WERI-Rb-1 (cell line): ENCODE data around the gene CPNE5.

Source experiments
- DNase-seq: peaks from one replicate; pipeline ENCODE4 v3.0.0-alpha.2; 2020
- H3K27ac ChIP-seq: fragments of 250-450 bp; sonication (Bioruptor Pico); 2 replicates; pipeline ENCODE4 v1.5.1; 2020; ENCODE audit warnings: mild to moderate bottlenecking, moderate library complexity
- H3K27me3 ChIP-seq: fragments of 250-450 bp; sonication (Bioruptor Pico); 2 replicates; pipeline ENCODE4 v1.5.1; 2021; ENCODE audit warnings: mild to moderate bottlenecking, low read depth, moderate library complexity; ENCODE audit not compliant: insufficient read depth, severe bottlenecking
- H3K36me3 ChIP-seq: fragments of 250-450 bp; sonication (Bioruptor Pico); 2 replicates; pipeline ENCODE4 v1.5.1; 2020; ENCODE audit warnings: mild to moderate bottlenecking, moderate library complexity
- H3K4me3 ChIP-seq: 2 replicates; pipeline ENCODE4 v1.5.1; 2011; ENCODE audit warnings: low read depth, mild to moderate bottlenecking, control low read depth, low read length
- H3K9me3 ChIP-seq: fragments of 250-450 bp; sonication (Bioruptor Pico); 2 replicates; pipeline ENCODE4 v1.5.1; 2021; ENCODE audit warnings: mild to moderate bottlenecking, moderate library complexity; ENCODE audit not compliant: severe bottlenecking
- TF ChIP-seq, protein P1 (sequence below): IDR thresholded peaks from 2 replicates; pipeline ENCODE4 v1.5.1; 2011; ENCODE audit warnings: low read depth, mild to moderate bottlenecking, control low read depth, inconsistent platforms, low read length

The CPNE5 gene

DNA sequence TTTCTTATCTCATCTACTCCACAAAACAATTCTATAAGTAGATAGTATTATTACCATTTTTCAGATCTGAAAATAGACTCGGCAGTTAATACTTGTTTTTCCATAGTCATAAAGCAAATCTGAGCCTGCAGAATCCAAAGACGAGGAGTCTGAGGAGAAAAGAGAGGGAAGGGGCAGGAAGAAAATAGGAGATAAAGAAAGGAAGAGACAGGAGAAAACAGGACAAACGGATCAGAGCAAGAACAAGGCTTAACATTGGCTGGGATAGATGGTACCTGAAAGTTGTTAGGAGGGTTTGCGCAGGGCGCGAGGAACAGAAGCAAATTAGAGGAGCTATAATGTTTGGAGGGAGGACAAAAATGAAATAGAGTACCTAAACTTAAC is 36.0 kb upstream of the CPNE5 start:
- TF ChIP-seq, protein P1, sequence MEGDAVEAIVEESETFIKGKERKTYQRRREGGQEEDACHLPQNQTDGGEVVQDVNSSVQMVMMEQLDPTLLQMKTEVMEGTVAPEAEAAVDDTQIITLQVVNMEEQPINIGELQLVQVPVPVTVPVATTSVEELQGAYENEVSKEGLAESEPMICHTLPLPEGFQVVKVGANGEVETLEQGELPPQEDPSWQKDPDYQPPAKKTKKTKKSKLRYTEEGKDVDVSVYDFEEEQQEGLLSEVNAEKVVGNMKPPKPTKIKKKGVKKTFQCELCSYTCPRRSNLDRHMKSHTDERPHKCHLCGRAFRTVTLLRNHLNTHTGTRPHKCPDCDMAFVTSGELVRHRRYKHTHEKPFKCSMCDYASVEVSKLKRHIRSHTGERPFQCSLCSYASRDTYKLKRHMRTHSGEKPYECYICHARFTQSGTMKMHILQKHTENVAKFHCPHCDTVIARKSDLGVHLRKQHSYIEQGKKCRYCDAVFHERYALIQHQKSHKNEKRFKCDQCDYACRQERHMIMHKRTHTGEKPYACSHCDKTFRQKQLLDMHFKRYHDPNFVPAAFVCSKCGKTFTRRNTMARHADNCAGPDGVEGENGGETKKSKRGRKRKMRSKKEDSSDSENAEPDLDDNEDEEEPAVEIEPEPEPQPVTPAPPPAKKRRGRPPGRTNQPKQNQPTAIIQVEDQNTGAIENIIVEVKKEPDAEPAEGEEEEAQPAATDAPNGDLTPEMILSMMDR, result no peak
- DNase-seq, result no peak
- Histone ChIP-seq H3K27me3 (no peaks in the 10 kb centered on the region), H3K27ac (peak overlapping the region; percentile 99), H3K9me3 (no peaks in the 10 kb centered on the region), H3K36me3 (peaks cover 27% of the 10 kb centered on the region), H3K4me3 (peak overlapping the region; percentile 94)

DNA sequence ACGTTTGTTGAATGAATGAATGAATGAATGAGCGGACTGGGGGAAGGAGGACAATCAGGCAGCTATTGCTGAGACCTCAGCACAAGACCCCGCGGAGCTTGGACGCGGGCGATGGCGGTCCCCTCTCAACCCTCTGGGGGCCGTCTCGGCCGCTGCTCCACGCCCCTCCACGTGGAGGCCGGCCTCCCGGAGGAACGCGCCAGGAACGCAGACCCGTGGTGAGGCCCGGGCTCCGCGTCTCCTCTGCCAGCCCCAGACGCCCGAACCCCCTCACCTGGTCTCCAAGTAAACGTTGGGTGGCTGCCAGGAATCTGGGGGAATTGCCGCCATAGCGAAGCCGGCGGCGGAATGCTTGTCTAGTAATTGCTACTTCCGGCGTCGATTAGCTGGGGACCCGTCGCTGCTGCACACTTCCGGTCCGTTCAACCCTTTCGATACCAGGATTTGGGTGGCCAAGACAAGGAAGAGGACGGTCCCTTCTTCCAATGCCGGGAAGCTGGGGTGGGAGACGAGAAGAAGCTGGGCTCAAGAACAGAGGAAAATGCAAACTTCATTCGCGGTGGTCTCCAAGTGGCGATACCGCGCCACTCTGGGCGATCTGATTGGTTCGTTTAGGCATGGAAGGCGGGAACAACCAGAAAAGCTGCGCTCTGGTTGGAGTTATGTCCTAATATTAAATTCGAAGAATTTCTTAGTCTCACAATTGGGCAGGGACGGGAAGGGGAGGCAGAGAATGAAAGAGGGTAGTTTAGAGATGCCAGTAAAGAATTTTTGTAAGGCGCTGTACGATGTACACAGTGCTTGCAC is 35.4 kb upstream of the CPNE5 start, which contains the start of gene PPIL1:
TSS of gene PPIL1 (minus strand) at position 361 of the 807 bp plus-strand sequence. CDS start at position 330, 31 bp downstream.
- H3K36me3 ChIP-seq, result peaks cover 33% of the 10 kb centered on the region
- peak within 1 kb of the TSS; percentile 99 for H3K27ac ChIP-seq
- TF ChIP-seq, protein P1, result peak; percentile 22
- H3K4me3 ChIP-seq, result peak within 1 kb of the TSS; percentile 94
- no peaks in the 10 kb centered on the region for H3K9me3 ChIP-seq
- H3K27me3 ChIP-seq, result no peaks in the 10 kb centered on the region
- DNase-seq, result peak; percentile 94

DNA sequence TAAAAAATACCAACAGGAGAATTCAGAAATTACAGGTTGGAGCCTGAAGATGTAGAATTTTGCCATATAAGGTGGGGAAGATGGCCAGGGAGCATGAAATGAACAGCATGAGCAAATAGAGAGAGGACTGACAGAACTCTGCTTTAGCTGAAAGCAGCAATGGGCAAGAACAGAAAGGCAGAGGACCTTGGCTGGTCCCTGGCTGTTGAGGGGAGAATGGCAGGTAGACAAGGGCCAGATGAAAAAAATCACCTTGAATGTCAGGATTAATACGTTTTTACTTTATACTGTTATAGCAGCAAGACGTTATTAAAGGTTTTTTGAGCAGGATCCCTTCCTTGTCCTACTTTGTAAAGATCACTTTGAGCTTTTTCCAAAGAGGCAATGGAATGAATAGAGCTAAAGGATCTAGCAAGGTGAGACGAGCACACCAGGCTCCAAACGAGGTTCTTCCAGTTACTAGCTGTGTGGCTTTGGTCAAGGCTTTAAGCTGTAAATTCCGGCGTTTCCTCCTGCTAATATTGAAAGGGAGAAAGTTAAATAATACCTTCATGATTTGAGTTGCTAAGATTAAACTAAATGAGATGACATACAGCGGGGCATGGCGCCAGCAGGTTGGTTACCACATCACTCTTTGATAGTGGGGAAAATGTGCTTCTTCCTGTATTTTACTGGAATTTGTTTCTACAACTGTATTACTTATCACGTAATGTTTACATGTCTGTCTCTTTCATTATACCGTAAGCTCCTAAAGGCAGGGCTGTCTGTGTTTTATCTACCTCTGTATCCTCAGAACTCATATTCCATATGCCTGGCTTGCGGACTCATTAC is 34.6 kb upstream of the CPNE5 start:
- TF ChIP-seq, protein P1, result peak; percentile 54
- Histone ChIP-seq H3K27me3 (no peaks in the 10 kb centered on the region), H3K36me3 (peaks cover 42% of the 10 kb centered on the region), H3K9me3 (no peaks in the 10 kb centered on the region), H3K27ac (peak overlapping the region; percentile 99), H3K4me3 (peak overlapping the region; percentile 94)
- DNase-seq, result peak; percentile 43

DNA sequence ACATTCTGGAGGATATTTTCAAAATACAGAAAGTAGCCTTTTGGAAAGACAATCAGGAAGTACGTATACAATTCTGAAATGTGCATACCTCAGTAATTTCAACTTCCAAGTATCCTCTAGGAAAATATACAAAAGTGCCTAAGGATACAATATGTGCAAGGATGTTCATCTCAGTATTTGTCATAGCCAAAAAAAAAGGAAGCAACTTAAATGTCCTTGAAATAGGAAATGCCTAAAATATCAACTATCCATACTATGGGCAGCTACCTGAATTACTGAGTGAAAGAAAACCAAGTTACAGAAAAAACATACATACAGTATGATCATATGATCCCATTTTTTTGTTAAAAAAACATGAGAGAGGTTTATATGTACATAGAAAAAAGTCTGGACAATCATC is 33.9 kb upstream of the CPNE5 start:
- no peak for DNase-seq
- peaks cover 48% of the 10 kb centered on the region for H3K36me3 ChIP-seq
- H3K9me3 ChIP-seq, result no peaks in the 10 kb centered on the region
- TF ChIP-seq, protein P1, result no peak
- no peak overlapping the region for H3K4me3 ChIP-seq
- no peak overlapping the region for H3K27ac ChIP-seq
- no peaks in the 10 kb centered on the region for H3K27me3 ChIP-seq

DNA sequence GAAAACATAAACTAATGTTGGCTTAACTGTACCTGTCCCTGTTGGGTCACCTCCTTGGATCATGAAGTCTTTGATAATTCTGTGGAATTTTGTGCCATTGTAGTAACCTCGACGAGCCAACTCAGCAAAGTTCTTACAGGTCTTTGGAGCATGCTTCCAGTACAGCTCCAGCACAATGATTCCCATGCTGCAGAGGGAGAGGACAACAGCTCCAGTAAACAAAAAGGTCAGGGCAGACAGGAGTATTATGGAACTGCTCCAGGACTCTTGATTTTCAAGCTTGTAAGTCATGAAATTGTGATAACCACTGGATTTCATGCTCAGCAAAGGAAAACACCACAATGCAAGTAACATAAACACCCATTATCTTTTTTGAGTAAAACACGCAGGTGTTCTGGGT is 32.4 kb upstream of the CPNE5 start:
- Histone ChIP-seq H3K36me3 (peaks cover 62% of the 10 kb centered on the region), H3K27me3 (no peaks in the 10 kb centered on the region), H3K9me3 (no peaks in the 10 kb centered on the region), H3K4me3 (no peak overlapping the region), H3K27ac (no peak overlapping the region)
- TF ChIP-seq, protein P1, result no peak
- DNase-seq, result no peak
